ENCODE measurements around the gene CACNA1C. TPM values are rescaled to one million over a fixed set of nuclear protein-coding genes. Genes with fewer than 3 reads are reported as not detected.

Gene CACNA1C
- total RNA-seq, 4 donors from 2014 or later: 2.0 to 4.2 (median 2.5) TPM

- no peaks in the 10 kb centered on the region for H3K27me3 ChIP-seq
- no peak overlapping the region for H3K4me3 ChIP-seq (replicated peaks in 1 of 3)
- WGBS, 2 donors: 70 to 73% methylated on average over 8 to 9 of the region's 9 CpGs
- no peak overlapping the region for H3K27ac ChIP-seq
- TF ChIP-seq POLR2A (IDR thresholded peaks at IDR 0.05) (no peak), CTCF (IDR thresholded peaks at IDR 0.05) (no peak)
- H3K36me3 ChIP-seq: no peaks in the 10 kb centered on the region
- no peaks in the 10 kb centered on the region for H3K9me3 ChIP-seq
- DNase-seq: no peak
- intact Hi-C loops (cut with DNase I): loop anchor here (10.0 kb wide), 2 partner anchors 89 to 529 kb away; partner anchors contain the start of gene CACNA1C
- peaks cover 15 to 24% of the 10 kb centered on the region in 2 donors for H3K4me1 ChIP-seq
Observed at GRCh38 chr12:2583642-2584401, 531.0 kb downstream of the CACNA1C start.

DNA sequence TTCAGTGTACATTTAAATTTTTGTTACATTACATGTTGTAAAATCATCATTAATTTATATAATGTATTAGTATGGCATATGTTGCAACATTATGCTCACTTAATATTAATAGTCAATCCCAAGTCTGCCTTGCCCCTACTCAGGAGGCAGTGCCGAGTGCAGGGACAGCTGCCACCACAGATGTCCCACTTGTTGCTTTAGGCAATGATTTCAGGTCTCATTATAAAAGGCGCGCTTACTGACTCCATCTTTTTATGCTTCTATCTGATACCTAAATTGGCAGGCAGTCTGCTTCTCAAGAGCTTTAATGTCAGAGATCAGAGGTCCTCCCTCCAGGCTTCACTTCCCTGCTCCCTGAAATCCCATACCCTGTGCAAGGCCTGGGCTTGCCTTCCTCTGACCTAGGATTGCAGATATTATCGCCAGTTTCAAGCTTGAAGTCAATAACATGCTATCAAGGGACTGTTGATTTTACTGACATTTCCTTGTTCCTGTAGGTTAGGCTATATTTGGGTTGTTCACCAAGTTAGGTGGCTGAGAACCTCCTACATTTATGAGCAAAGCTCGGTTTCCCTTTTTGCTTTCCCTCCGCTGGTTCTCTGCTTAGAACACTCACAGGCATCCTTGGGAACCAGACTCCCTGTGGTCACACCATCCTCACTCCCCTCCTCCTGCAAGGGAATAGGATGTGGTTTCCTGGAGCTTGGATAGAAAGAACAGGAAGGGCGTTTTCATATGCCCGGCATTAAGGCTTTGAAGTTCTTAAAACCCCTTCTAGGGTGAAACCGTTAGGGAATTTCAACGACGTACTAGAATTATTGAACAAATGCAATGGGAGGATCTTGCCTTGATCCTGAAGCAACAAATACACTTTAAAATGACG is 533.6 kb downstream of the CACNA1C start:
- intact Hi-C loops (cut with DNase I): loop anchor here (10.0 kb wide), 2 partner anchors 92 to 532 kb away; partner anchors contain the start of gene CACNA1C
- Histone ChIP-seq H3K4me1 (peaks cover 6 to 9% of the 10 kb centered on the region in 2 donors), H3K4me3 (replicated peaks in 1 of 3) (no peak overlapping the region), H3K9me3 (no peaks in the 10 kb centered on the region), H3K36me3 (no peaks in the 10 kb centered on the region), H3K27me3 (no peaks in the 10 kb centered on the region), H3K27ac (no peak overlapping the region)
- TF ChIP-seq CTCF (IDR thresholded peaks at IDR 0.05) (no peak), POLR2A (IDR thresholded peaks at IDR 0.05) (no peak)
- DNase-seq: no peak
- WGBS, 2 donors: 73% methylated on average over 12 of the region's 12 CpGs

GRCh38 chr12:2588345-2588744 is 535.6 kb downstream of the CACNA1C start:
- DNase-seq: no peak
- no peak overlapping the region for H3K27ac ChIP-seq
- peaks cover 0 to 2% of the 10 kb centered on the region in 2 donors for H3K4me1 ChIP-seq
- TF ChIP-seq CTCF (IDR thresholded peaks at IDR 0.05) (no peak), POLR2A (IDR thresholded peaks at IDR 0.05) (no peak)
- no peaks in the 10 kb centered on the region for H3K36me3 ChIP-seq
- H3K27me3 ChIP-seq: no peaks in the 10 kb centered on the region
- intact Hi-C loops (cut with DNase I): loop anchor here (10.0 kb wide), 2 partner anchors 94 to 534 kb away; partner anchors contain the start of gene CACNA1C
- H3K4me3 ChIP-seq (replicated peaks in 1 of 3): no peak overlapping the region
- 85 to 88% methylated on average over 7 of the region's 7 CpGs for WGBS, 2 donors
- no peaks in the 10 kb centered on the region for H3K9me3 ChIP-seq

DNA sequence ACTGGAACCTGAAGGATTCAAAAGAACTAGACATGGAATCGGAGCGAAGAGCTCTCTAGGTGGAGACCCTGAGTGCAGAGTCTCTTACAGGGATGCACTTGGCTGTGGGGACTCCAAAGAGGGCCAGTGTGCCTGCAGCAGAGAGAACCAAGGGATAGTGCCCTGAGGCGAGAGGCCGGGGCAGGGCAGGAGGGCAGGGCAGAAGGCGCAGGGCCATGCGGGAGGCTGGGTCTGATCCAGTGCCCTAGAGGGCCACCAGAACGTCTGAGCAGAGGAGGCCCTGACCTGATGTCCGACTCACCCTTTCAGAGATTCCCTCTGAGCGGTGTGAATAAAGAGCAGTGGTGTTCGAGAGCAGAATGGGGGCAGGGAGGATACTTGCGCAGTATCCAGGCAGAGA is 536.6 kb downstream of the CACNA1C start:
- WGBS, 2 donors: 90 to 94% methylated on average over 11 of the region's 11 CpGs
- Histone ChIP-seq H3K4me3 (replicated peaks in 1 of 3) (no peak overlapping the region), H3K9me3 (no peaks in the 10 kb centered on the region), H3K36me3 (no peaks in the 10 kb centered on the region), H3K27me3 (no peaks in the 10 kb centered on the region), H3K27ac (no peak overlapping the region), H3K4me1 (no peaks in the 10 kb centered on the region)
- intact Hi-C loops (cut with DNase I): loop anchor here (10.0 kb wide), 2 partner anchors 95 to 535 kb away; partner anchors contain the start of gene CACNA1C
- DNase-seq: no peak
- TF ChIP-seq POLR2A (IDR thresholded peaks at IDR 0.05) (no peak), CTCF (IDR thresholded peaks at IDR 0.05) (no peak)
